Ammon's horn (tissue), 1 donor: ENCODE results near the gene ST3GAL4.
A peak's percentile ranks its signal among the peaks of the same experiment; 100 is the strongest.

Source experiments
- DNase-seq: peaks from one replicate; pipeline ENCODE4 v3.0.0-alpha.2; 2016; ENCODE audit warnings: low spot score

Gene ST3GAL4

DNA sequence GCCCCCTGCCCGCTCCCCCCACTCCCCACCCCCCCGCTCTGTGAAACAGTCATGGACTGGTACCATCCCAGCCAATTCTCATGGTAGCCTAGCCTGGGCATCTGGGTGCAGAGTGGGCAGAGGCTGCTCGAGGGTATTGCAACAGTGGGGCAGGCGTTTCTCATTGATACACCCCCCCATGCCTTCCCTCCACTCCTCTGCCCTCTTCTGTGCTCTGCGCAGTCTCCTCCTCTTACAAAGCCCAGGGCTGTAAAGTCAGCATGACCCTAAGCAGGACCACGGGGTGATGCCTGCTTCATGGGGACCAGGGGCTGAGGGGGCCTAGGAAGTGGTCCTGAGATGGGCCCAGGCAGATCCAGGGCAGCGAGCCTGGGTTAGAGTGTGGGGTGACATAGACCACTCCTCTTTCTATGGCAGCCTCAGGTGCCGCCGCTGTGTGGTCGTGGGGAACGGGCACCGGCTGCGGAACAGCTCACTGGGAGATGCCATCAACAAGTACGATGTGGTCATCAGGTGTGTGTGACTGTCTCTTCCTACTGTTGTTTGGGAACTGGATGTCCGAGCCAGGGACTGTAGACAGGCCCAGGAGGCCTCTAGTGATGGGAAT is 52.3 kb downstream of the ST3GAL4 start:
- no peak for DNase-seq

DNA sequence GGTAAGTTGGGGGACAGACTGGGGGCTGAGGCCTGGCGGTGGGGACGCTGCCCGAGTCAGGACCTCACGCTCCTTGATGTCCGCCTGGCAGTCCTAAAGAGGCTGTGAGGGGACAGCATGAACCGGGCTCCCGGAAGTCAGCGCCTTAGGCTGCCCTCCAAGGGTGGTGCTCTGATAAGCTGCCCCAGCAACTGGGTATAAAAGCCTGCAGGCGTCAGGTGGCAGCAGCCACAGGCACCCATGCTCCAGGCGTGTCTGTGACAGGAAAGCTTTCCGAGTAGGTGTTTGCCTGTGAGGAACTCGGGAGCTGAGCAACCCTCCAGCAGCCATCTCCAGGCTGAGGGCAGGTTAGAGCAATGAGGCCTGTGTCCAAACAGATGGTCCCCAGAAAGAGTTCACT is 53.0 kb downstream of the ST3GAL4 start:
- DNase-seq: no peak

DNA sequence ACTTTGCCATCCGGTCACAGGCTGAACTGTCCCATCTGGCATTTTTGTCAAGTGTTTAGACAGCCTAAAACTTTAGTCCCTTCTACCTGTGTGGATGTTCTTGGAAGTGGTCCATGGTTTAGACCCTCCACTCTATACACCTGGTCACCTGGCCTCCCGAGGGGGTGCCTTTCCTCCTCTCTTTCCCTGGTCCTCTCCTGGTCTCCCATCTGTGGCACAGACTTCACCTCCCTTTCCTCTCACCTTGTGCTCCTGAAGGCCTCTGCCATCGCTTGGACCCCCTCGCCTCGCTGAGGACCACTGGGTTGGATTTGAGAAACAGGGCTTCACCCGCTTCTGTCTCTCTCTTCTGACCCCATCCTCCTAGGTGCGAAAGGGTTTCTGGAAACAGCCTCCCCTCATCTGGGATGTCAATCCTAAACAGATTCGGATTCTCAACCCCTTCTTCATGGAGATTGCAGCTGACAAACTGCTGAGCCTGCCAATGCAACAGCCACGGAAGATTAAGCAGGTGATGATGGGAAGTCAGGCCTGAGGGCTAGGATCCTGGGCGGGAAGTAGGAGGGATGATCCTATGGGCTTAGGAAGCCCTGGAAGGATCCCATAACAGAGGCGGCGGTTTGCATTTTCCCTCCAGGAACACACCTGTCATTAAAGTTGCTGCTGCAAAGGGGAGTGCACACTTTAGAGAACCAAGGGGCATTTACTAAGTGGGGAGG is 53.6 kb downstream of the ST3GAL4 start:
- DNase-seq: no peak

DNA sequence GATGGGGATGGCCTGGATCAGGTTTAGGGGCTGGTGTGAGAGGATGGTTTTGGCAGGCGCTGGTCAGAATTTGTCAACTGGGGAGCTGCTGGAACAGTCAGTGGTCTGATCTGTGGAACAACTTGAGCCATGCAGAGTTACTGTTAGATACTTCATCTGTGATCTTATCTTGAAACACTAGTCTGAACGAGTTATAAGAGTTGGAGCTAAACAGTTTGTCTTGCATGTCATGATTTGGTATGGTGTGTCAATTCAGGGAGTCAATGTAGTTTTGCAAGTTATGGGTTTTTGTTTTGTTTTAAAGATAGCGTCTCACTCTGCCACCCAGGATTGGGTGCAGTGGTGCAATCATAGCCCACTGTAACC is 54.1 kb downstream of the ST3GAL4 start:
- no peak for DNase-seq

DNA sequence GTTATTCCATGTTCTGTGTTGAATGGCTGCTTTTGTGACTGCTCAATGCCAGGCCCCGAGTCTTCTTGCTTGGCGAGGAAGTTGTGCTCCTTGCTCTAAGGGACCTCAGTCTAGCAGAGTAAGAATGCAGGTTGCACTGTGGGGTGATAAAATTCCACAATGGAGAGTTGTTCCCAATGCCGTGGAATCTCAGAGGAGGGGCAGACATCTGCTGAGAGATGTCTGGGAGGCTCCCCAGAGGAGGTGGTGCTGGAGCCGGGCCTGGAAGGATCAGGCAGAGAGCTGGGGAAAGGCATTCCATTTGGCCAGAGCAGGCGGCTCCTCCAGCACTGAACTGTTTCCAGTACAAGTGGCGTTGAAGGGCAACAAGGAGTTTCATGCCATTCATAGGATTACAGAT is 55.2 kb downstream of the ST3GAL4 start:
- DNase-seq: no peak

DNA sequence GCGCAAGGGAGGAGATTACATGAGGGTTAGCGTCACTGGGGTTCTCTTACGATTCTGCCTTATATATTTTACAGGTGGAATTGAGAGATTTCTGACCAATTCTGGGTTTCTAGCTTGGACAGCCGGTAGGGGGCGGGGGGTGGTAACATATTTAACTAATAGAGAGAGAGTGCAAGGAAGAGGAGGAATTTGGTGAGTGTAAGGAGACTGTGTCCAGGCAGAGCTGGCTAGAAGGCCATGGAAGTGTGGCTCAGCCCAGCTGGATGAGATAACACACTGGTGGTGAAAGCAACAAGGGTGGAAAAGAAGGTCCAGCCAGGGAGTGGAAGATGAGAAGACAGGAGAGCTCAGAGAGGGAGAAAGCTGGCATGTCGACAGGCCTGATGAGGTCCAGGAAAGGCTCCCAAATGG is 56.5 kb downstream of the ST3GAL4 start:
- DNase-seq: no peak

DNA sequence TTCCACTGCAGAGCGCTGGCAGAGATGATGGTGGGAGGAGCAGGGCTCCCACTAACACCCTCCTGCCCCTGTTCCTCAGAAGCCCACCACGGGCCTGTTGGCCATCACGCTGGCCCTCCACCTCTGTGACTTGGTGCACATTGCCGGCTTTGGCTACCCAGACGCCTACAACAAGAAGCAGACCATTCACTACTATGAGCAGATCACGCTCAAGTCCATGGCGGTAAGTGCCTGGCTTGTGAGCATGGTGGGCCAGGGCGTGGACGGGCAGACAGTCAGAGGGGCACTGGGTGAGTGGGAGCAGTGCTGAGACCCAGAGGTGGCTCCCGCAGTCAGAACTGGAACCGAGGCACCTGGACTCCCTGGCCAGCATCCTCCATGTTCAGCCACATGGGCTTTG is 57.9 kb downstream of the ST3GAL4 start:
- no peak for DNase-seq

DNA sequence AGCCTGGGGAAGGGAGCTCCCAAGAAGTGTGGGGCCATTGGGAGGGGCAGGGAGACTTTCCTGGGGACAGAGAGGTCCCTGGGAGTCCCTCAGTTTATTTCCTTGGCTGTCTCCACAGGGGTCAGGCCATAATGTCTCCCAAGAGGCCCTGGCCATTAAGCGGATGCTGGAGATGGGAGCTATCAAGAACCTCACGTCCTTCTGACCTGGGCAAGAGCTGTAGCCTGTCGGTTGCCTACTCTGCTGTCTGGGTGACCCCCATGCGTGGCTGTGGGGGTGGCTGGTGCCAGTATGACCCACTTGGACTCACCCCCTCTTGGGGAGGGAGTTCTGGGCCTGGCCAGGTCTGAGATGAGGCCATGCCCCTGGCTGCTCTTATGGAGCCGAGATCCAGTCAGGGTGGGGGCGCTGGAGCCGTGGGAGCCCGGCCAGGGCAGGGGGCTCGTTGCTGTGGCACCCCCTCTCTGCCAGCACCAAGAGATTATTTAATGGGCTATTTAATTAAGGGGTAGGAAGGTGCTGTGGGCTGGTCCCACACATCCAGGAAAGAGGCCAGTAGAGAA is 58.4 kb downstream of the ST3GAL4 start:
- DNase-seq: no peak

DNA sequence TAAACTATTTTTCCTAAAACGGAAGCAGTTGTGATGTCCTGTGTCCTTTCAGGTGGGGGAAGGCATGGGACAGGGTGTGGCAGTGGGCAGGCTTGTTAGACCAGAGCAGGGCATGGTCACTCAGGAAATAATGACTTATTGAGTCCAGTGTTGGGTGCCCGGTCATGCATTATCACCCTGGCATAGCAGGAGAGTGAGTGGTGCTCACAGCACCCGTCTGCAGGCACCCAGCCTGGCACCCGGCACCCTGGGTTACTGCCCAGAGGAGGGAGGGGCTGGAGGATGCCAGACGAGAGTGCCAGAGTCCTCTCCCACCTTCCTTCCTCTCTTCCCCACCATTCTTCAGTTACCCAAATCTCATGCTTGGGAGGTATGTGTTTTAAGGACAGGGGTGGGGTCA is 59.1 kb downstream of the ST3GAL4 start:
- DNase-seq: no peak

DNA sequence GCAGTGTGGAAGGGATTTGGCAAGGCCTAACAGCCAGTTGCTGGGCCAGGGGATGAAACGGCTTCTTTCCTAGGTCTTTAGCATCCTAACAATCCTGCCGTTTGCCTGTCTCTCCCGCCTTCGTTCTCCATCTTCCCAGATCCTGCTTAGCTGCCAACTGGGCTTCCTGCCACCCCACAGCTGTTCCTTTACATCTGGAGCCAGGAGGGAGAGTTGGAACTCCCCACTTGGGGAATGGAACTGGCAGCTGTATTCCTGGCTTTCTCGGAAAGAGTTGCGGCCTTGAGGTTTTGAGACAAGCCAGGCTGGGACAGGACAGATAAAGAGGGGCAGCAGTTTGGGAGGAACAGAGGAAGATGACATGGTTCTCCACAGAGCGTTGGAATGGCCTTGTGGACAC is 59.6 kb downstream of the ST3GAL4 start:
- peak; percentile 77 for DNase-seq

DNA sequence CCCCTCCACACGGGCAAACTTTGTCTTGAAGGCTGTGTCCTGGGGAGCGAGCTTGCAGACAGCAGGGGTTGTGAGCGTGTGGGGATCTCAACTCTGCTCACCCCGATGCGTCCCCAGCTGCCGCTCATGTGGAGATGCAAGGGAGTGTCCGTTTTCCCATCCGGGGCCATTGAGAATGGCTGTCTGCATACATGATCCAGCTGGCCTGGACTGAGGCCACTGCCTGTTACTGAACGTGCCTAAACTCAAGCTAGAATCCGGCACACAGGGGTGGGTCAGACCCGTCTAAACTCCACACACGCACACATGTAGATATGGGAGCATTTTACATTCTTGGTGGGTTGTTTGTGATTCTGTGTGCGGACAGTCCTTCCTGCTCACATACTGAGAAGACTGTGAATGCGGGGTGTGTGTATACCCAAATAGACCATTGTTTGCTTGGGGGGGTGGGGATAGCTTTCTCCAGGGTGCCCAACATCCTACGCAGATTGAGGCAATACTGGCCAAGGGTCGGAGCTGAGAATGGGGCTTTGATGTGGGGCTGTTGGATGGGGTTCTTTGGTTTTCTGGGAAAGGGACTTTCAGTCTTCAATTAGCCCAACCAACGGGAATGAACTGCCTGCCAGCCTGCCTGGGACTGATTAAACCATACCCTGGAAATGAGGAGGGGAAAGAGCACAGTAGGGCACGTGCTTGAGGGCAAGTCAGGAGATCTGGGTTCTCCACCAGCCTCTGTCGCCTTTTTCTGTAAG is 60.4 kb downstream of the ST3GAL4 start:
- DNase-seq: peak; percentile 78

DNA sequence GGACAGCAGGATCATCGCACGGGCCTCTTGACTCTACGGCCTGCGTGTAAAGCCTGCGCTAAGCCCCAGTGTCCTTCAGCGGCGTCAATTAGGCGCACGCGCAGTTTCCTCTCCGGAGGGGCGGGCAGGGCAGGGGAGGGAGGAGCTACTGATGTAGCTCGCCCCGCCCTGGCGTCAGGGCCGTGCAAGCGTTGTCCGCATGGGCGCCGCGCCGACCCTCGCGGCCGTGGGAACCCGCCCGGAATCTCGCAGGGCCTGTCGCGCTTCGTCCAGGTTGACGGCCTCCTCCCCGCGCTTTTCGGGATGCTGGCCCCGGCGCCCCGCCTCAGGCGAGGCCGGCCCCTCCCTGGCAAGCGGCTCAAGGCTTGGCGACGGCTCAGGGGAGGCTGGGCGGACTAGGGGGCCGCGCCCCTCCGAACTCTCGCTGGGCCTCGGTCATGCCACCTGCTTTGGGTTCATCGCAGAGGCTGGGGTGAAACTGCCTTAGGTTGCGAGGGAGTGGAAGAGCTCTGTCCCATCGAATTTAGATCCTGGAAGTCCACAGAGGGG is 61.1 kb downstream of the ST3GAL4 start:
- DNase-seq: peak; percentile 93

DNA sequence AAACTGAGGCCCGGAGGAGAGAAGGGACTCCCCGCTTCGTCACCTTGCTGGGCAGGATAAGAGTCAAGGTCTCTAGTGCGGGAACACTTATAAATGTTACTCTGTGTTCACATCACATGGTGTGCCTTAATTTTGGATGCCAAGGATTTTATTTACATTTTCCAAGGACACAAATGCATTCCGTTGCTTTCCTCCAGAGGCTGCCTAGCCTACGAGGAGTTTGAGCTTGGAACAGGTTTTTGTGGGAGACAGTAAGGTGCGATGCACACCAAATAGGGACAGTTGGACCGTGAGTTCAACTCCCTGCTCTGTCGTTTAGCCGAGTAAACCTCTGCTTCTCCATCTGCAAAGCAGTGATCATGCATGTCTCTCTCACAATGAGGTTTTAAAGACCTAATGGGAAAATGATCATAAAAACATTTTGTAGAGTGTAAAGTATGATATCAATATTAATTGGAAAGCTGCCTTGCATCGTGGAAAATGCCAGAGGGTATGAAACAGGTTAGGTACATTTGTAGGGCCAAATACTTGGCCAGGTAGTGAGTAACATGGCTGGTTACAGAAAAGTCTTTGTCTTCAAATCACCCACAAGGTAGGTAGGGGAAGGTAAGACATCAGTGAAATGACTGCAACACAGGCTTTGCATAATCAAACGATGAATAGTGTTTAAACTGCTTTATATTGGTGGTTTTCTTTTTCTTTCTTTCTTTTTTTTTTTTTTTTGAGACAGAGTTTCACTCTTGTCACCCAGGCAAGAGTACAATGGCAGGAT is 61.8 kb downstream of the ST3GAL4 start:
- DNase-seq: no peak

DNA sequence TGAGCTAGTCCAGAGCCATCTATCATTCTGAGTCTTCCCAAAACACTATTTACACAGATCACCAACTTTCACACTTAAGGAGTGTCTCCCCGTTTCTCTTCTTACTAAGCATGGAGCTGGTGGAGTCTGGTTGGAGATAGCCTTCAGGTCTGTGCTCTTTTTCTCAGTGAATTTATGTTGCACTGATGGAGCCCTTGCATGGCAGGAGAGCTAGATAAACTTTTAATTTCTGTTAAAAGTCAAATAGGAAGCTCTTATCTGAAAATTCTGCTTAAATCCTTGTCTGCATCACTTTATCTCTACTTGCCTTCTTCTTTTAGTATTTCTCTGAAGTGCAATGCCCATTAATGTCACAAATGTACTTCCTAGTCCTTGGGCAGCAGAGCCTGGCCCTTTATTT is 63.4 kb downstream of the ST3GAL4 start:
- no peak for DNase-seq

DNA sequence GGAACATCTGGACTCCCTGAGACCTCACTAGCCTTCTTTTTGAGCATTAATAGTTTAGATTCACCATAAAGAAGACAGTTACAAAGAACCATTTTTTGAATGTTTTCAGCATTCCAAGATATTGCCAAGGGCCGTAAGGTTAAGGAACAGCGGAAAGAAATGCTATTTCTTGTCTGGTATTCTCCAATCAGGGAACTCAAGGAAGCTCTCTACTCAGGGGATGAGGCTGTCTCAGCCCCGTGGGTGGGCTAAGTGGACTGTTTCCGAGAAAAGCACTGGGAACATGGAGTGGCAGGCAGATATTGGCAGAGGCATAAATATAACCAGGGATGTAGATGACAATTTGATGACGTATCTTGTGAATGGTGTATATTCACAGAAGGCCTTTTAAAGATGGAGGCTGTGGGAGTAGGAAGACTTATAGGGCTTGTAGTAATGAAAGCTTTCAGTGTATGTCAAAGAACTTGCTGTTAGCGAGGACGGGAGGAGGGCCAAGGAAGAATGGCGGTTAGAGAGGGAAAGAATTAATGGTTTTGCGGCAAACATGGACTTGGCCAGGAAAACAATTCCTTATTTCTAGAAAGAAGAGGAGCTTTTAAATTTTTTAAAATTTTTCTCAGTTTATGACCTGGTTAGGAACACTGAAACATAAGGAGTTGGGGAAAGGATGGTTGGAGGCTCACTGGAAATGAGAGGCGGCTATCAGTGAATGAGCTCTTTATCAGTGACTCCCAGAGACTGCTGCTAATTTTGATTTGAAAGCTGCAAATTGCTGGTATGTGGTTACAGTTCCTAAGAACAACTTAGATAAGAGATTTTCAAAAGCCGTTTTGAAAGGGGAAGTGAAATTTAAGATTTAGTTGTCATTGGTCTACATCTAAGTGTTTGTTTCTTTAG is 64.6 kb downstream of the ST3GAL4 start:
- DNase-seq: no peak

DNA sequence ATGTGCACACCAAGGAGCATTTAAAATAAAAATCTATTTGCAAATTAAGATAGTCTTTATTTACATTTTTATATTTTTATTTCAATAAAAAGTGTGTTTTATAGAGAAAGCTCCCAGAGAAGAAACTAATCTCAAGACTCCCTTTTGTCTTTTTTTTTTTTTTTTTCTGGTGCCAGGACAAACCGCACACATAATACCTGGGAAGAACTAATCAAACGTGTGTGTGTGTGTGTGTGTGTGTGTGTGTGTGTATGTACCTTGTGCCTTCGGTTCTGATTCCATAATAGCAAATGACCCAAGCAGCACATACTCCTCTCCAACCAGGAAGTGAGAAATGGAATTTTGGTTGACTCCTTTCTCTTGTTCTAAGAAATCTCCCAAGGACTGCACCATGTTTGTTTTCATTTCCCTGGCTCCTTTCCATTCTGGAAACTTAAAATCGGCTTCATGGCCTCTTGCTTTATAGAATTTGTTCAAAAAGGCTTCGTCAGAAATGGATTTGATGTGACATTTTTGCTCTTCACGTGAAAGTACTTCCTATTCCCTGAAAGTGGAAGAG is 65.3 kb downstream of the ST3GAL4 start:
- no peak for DNase-seq

DNA sequence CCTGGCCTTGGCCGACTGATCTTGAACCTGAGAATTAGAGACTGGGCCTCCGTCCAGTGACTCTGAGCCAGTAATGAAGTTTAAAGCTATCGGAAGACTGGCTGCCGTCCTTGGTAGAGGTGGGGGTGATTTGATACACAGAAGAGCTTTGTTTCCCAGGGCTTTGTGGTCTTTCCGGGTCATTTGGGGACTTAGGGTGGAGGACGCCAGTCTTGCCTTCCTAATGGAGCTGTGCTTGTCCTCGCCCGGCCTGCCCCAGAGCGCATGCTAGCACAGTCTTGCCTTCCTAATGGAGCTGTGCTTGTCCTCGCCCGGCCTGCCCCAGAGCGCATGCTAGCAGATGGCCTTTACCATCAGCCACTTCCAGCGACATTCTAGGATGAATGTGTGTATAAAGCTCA is 65.8 kb downstream of the ST3GAL4 start:
- no peak for DNase-seq

DNA sequence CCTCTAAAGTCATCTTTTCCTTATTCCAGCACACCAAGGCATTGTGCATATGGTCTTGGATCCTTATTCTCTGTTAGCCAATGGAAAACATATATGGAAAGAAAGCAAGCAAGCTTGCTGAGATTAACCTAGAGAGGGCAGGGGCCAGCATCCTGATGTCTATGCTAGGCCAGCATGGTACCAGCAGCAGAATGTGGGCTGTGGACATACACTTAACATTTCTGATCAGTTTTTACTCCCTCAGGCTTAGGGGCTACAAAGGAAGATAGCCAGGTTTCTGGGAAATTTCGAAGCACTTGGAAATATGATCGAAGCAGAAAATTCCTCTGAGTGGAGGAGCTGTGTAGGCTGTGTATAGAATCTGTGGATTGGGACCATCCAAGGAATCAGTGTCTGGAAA is 67.0 kb downstream of the ST3GAL4 start:
- DNase-seq: no peak

DNA sequence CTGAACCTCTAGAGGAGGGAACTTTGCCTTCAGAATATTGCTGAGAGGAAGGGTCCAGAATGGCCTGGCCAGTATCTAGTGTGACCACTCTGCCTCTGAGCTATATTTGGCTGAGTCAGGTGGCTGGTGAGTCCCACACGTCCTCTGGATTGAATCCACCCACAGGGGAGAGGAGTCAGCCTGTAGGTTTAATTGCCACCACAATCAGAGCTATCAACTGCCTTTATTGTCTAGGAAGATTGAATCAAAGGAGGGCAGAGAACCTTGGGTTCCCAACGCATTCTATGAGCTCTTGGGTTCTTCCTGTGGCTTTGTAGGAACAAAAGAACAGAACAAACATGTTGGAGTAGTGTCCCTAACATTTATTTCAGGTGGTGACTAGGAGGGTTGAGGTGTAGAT is 67.7 kb downstream of the ST3GAL4 start:
- DNase-seq: no peak

DNA sequence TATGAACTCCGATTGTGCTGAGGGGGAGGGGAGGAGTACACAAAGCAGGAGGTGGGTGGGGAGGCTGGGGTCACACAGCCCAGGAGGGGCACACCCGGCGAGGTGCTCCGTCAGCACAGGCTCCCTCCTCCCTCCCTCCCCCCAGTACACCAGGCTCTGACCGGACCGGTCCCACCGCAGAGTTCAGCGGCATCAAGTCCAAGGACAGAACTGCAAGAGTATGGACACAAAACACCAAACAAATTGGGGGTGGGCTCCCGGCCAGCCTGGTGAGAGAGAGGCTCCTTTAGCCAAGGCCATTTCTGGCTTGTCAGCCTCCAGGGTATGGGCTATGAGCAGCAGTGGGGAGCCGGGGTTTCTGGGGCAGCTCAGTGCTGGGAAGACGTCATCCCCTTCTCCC is 68.3 kb downstream of the ST3GAL4 start:
- no peak for DNase-seq
